Psoas muscle (tissue), 8 donors: Measurements from ENCODE around the gene CNNM4. TPM values are rescaled to one million over a fixed set of nuclear protein-coding genes. Genes with fewer than 3 reads are reported as not detected.
A peak's percentile ranks its signal among the peaks of the same experiment; 100 is the strongest.

Experiments
- ATAC-seq, 4 donors: fragments of 200-7000 bp; cut with Tn5 transposase; one replicate each; pipeline ENCODE4 v1.9.1; 2020; ENCODE audit warnings: moderate library complexity in 3 of 4, mild to moderate bottlenecking in 2 of 4
- DNase-seq, 2 donors: peaks; one replicate each; pipeline ENCODE4 v3.0.0-alpha.2; 2020
- H3K27ac ChIP-seq: fragments of 200-600 bp; one replicate; pipeline ENCODE4 v1.8.0; 2022
- H3K27me3 ChIP-seq, 3 donors: fragments of 200-600 bp in 1 of 3; one replicate each; pipeline versions ENCODE4 v1.6.1 to v1.8.0; 2013 to 2022; ENCODE audit warnings: low read length in 2 of 3, mild to moderate bottlenecking in 2 of 3, moderate library complexity in 1 of 3; ENCODE audit not compliant: insufficient read depth in 3 of 3
- H3K36me3 ChIP-seq, 2 donors: fragments of 200-600 bp in 1 of 2; one replicate each; pipeline versions ENCODE4 v1.6.1 to v1.8.0; 2013 to 2022; ENCODE audit warnings: low read depth in 1 of 2, mild to moderate bottlenecking in 1 of 2, moderate library complexity in 1 of 2; ENCODE audit not compliant: insufficient read depth in 1 of 2
- H3K4me1 ChIP-seq: fragments of 200-600 bp; one replicate; pipeline ENCODE4 v1.8.0; 2022
- H3K4me3 ChIP-seq: fragments of 200-600 bp; one replicate; pipeline ENCODE4 v1.8.0; 2022; ENCODE audit warnings: mild to moderate bottlenecking
- H3K9me3 ChIP-seq: fragments of 200-600 bp; one replicate; pipeline ENCODE4 v1.8.0; 2022
- WGBS, 3 donors: extraction: QIAGEN DNeasy Blood & Tissue Kit; methylation state at CpG; one replicate each; pipeline versions ENCODE4 v1.1.6 to v1.1.7; 2013; 5-methylcytosine and 5-hydroxymethylcytosine counted together
- intact Hi-C, 2 donors: fragments of 100-400 bp; cut with DNase I; formaldehyde crosslinking; loops; one replicate each; pipeline versions ENCODE4 v1.11.0 to v1.14.2; 2022
- polyA plus RNA-seq, 3 donors: library from polyadenylated mRNA; stranded (reverse); fragments of 200-250 nt; gene quantifications; one replicate each; pipeline ENCODE4 v1.2.3, GENCODE V29; 2013
- total RNA-seq, 4 donors: library from RNA; stranded (reverse); fragmentation: NEBNext Ultra II Directional in 2 of 4; extraction: Animal tissue kit (Norgen Biotek cat#: 25700) in 2 of 4; gene quantifications; one replicate each; pipeline versions ENCODE4 v1.2.1 to v1.2.4, GENCODE V29; 2021 to 2023
- TF ChIP-seq, protein P1 (sequence below): fragments of 200-600 bp; IDR thresholded peaks from one replicate; pipeline ENCODE4 v1.8.0; 2022; ENCODE audit warnings: antibody characterized with exemption
- donor health status: healthy with polysubstance abuse.
- donor health status: DM: no; HTN: no; CAD: no; lungs with moderate emphysema.
- donor health status: Bipolar disorder and iron deficiency.
- donor health status: healthy.
- donor health status: DM: yes; HTN: yes; CAD: no.
- donor health status: DM: no; HTN: no; CAD: no.
- donor health status: DM: no; HTN: no; CAD: no.
- donor health status: DM: yes; HTN: yes; CAD: no.

CNNM4 gene
- total and polyA plus RNA-seq, 7 donors = 2.7 to 28.8 (median 12.2) TPM

DNA sequence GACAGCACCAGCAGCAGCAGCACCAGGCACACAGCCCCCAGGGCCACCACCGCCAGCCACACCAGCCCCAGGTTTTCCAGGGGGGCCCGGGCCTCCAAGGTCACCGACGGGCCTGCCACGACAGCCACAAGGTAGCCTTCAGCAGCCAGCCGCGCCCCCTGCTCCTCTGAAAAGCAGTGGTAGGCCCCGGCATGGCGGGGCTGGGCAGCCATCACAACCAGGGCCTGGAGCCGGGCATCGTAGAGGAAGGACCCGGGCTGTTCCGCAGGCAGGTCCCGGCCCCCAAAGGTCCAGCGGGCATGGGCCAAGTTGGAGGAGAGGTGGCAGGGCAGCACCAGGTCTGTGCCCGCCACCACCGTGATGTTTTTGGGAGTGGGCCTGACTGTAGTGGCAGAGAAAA, 100.4 kb downstream of the CNNM4 start:
- peak in 1 of 2 donors; percentile 29 for DNase-seq
- no peak for ATAC-seq

More for the DNA sequence above, 100.4 kb downstream of the CNNM4 start:
- Histone ChIP-seq H3K27ac (no peak overlapping the region), H3K4me1 (peaks cover 17% of the 10 kb centered on the region), H3K36me3 (peaks cover 0 to 60% of the 10 kb centered on the region in 2 donors), H3K9me3 (no peaks in the 10 kb centered on the region), H3K4me3 (no peak overlapping the region), H3K27me3 (no peaks in the 10 kb centered on the region)
- TF ChIP-seq, protein P1, sequence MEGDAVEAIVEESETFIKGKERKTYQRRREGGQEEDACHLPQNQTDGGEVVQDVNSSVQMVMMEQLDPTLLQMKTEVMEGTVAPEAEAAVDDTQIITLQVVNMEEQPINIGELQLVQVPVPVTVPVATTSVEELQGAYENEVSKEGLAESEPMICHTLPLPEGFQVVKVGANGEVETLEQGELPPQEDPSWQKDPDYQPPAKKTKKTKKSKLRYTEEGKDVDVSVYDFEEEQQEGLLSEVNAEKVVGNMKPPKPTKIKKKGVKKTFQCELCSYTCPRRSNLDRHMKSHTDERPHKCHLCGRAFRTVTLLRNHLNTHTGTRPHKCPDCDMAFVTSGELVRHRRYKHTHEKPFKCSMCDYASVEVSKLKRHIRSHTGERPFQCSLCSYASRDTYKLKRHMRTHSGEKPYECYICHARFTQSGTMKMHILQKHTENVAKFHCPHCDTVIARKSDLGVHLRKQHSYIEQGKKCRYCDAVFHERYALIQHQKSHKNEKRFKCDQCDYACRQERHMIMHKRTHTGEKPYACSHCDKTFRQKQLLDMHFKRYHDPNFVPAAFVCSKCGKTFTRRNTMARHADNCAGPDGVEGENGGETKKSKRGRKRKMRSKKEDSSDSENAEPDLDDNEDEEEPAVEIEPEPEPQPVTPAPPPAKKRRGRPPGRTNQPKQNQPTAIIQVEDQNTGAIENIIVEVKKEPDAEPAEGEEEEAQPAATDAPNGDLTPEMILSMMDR = no peak
- intact Hi-C loops = loop anchor here in 1 of 2 donors (1.0 kb wide), 1 partner anchor 87 kb away; no protein-coding TSS in a partner anchor
- 89 to 93% (median 93%) methylated on average over 15 to 17 of the region's 17 CpGs for WGBS, 3 donors

Other genes with a start within 250 kb of the CNNM4 start
- 10 to 100 TPM; 25.7 to 73.6 (median 37.8) TPM for gene ARID5A, start 224.2 kb upstream of the CNNM4 start, total RNA-seq
- 10 to 100 TPM; 12.9 to 29.9 (median 18.2) TPM for gene ARID5A, start 224.2 kb upstream of the CNNM4 start, polyA plus RNA-seq
- 10 to 100 TPM; 49.2 to 55.3 (median 50.6) TPM for gene KANSL3, start 122.6 kb upstream of the CNNM4 start, total RNA-seq
- 100 to 1,000 TPM in 1 of 3 donors, 10 to 100 TPM in 2; 25.9 to 101 (median 32.6) TPM for gene KANSL3, start 122.6 kb upstream of the CNNM4 start, polyA plus RNA-seq
- gene FER1L5, start 118.1 kb upstream of the CNNM4 start, total RNA-seq = not detected
- under 1 TPM in 1 of 3 donors, not detected in 2; 0.01 TPM for gene FER1L5, start 118.1 kb upstream of the CNNM4 start, polyA plus RNA-seq
- gene LMAN2L, start 20.8 kb upstream of the CNNM4 start, total RNA-seq = 10 to 100 TPM; 10.0 to 20.7 (median 12.9) TPM
- 10 to 100 TPM in 2 of 3 donors, 1 to 10 TPM in 1; 8.6 to 24.1 (median 12.7) TPM for gene LMAN2L, start 20.8 kb upstream of the CNNM4 start, polyA plus RNA-seq
- gene CNNM3, start 55.4 kb downstream of the CNNM4 start, total RNA-seq = 10 to 100 TPM in 3 of 4 donors, 1 to 10 TPM in 1; 7.2 to 12.6 (median 10.9) TPM
- 1 to 10 TPM; 4.2 to 7.7 (median 6.4) TPM for gene CNNM3, start 55.4 kb downstream of the CNNM4 start, polyA plus RNA-seq
- gene ANKRD23, start 83.1 kb downstream of the CNNM4 start, total RNA-seq = 1,000 to 10,000 TPM in 2 of 4 donors, 100 to 1,000 TPM in 2; 788 to 1,374 (median 978) TPM
- 100 to 1,000 TPM; 256 to 608 (median 529) TPM for gene ANKRD23, start 83.1 kb downstream of the CNNM4 start, polyA plus RNA-seq
- gene ANKRD39, start 97.1 kb downstream of the CNNM4 start, total RNA-seq = 100 to 1,000 TPM in 1 of 4 donors, 10 to 100 TPM in 3; 53.3 to 101 (median 78.7) TPM
- 10 to 100 TPM; 19.2 to 34.0 (median 26.2) TPM for gene ANKRD39, start 97.1 kb downstream of the CNNM4 start, polyA plus RNA-seq
- gene SEMA4C, start 109.2 kb downstream of the CNNM4 start, total RNA-seq = 10 to 100 TPM in 3 of 4 donors, 1 to 10 TPM in 1; 9.5 to 10.8 (median 10.2) TPM
- gene SEMA4C, start 109.2 kb downstream of the CNNM4 start, polyA plus RNA-seq = 1 to 10 TPM; 4.1 to 8.3 (median 6.0) TPM
- gene FAM178B, start 225.7 kb downstream of the CNNM4 start, total RNA-seq = not detected
- gene FAM178B, start 225.7 kb downstream of the CNNM4 start, polyA plus RNA-seq = under 1 TPM; 0.06 to 0.49 (median 0.16) TPM